PFSK-1 (cell line): Measurements from ENCODE around the gene CLEC1A.

Experiments
- FOXP2 ChIP-seq: optimal IDR thresholded peaks from 2 replicates; pipeline ENCODE3; 2011; ENCODE audit warnings: borderline replicate concordance, control low read depth, inconsistent platforms; ENCODE audit not compliant: insufficient read depth; ENCODE audit errors: extremely low read length, extremely low read depth
- POLR2AphosphoS5 ChIP-seq: IDR thresholded peaks from 2 replicates; pipeline ENCODE4 v1.6.1; 2012; ENCODE audit warnings: low read depth, mild to moderate bottlenecking, control low read depth, low read length, moderate library complexity
- REST ChIP-seq, 2 experiments: IDR thresholded peaks; 2 replicates each; pipeline versions ENCODE4 v1.6.1 to v1.8.0; 2011 to 2012; ENCODE audit warnings: low read depth in 2 of 2, low read length in 2 of 2, control low read depth in 1 of 2, inconsistent platforms in 1 of 2, mild to moderate bottlenecking in 1 of 2, moderate library complexity in 1 of 2; ENCODE audit not compliant: insufficient read depth in 1 of 2
- SIN3A ChIP-seq: IDR thresholded peaks from 2 replicates; pipeline ENCODE4 v1.6.1; 2012; ENCODE audit warnings: mild to moderate bottlenecking, low read length, moderate library complexity, borderline replicate concordance; ENCODE audit not compliant: insufficient read depth
- TAF1 ChIP-seq: IDR thresholded peaks from 2 replicates; pipeline ENCODE4 v1.6.1; 2012; ENCODE audit warnings: low read length, control low read depth, borderline replicate concordance; ENCODE audit not compliant: insufficient read depth

Gene CLEC1A

GRCh38 chr12:10097521-10097920 is 1.3 kb downstream of the CLEC1A start:
- TF ChIP-seq FOXP2 (no peak), POLR2AphosphoS5 (no peak), REST (IDR thresholded peaks at IDR 0.05; ENCODE audit: insufficient read depth in 1 of 2, low read depth in 2 of 2, low read length in 2 of 2) (no peak), TAF1 (no peak), SIN3A (no peak)

GRCh38 chr12:10095971-10096370 is 2.8 kb downstream of the CLEC1A start:
- TF ChIP-seq TAF1 (no peak), REST (IDR thresholded peaks at IDR 0.05; ENCODE audit: insufficient read depth in 1 of 2, low read depth in 2 of 2, low read length in 2 of 2) (peak in 1 of 2 experiments; percentile 57; a peak in 1 of 4 replicates), SIN3A (no peak), FOXP2 (no peak), POLR2AphosphoS5 (no peak)

- TF ChIP-seq SIN3A = no peak
- no peak for TF ChIP-seq TAF1
- TF ChIP-seq POLR2AphosphoS5 = no peak
- no peak for TF ChIP-seq FOXP2
Observed at GRCh38 chr12:10094646-10095395, 4.0 kb downstream of the CLEC1A start.

- no peak for TF ChIP-seq POLR2AphosphoS5
- TF ChIP-seq FOXP2 = no peak
- TF ChIP-seq TAF1 = no peak
Observed at GRCh38 chr12:10088955-10089900, 9.6 kb downstream of the CLEC1A start.

- no peak for TF ChIP-seq TAF1
- TF ChIP-seq REST (IDR thresholded peaks at IDR 0.05; ENCODE audit: insufficient read depth in 1 of 2, low read depth in 2 of 2, low read length in 2 of 2) = no peak
- TF ChIP-seq SIN3A = no peak
Observed at GRCh38 chr12:10088031-10088430, 10.8 kb downstream of the CLEC1A start.
